ENCODE measurements around the gene EDC4. TPM values are rescaled to one million over a fixed set of nuclear protein-coding genes. Genes with fewer than 3 reads are reported as not detected.
"Not testable (repeated sequence)": the region's sequence is repeated elsewhere in the genome, so short reads cannot be mapped to it uniquely, and the experiment has no call there.

Gene EDC4
- total RNA-seq, 1 experiment from 2014 or later: 106 TPM

- no peak for TF ChIP-seq CTCF (conservative IDR thresholded peaks at IDR 0.05)
- Histone ChIP-seq H3K4ac (ENCODE audit: low read depth, low read length) (no peak overlapping the region), H2BK5ac (ENCODE audit: insufficient read length, low read length) (no peak overlapping the region), H2BK15ac (ENCODE audit: low read depth, low read length) (no peak overlapping the region), H2BK20ac (ENCODE audit: low read depth, low read length, poor library complexity, severe bottlenecking) (no peak overlapping the region), H3K18ac (ENCODE audit: insufficient read length, low read depth, low read length) (no peak overlapping the region), H2AFZ (ENCODE audit: low read length) (no peak overlapping the region), H2BK12ac (ENCODE audit: insufficient read length, low read depth, low read length) (no peak overlapping the region), H4K8ac (replicated peaks; ENCODE audit: insufficient read length, low read depth, low read length) (no peak overlapping the region), H3K9me3 (ENCODE audit: control insufficient read depth, low read depth, low read length) (no peaks in the 10 kb centered on the region), H3K27me3 (ENCODE audit: insufficient read depth, low read length) (no peaks in the 10 kb centered on the region), H2BK120ac (ENCODE audit: low read depth, low read length, poor library complexity, severe bottlenecking) (no peak overlapping the region), H3K14ac (ENCODE audit: insufficient read depth, low read length) (no peak overlapping the region), H3K4me2 (ENCODE audit: insufficient read depth, insufficient read length, low read length) (peak overlapping the region; percentile 94), H4K91ac (ENCODE audit: insufficient read length, low read depth, low read length) (no peak overlapping the region), H2AK5ac (ENCODE audit: insufficient read length, low read length) (no peak overlapping the region), H3K23ac (ENCODE audit: insufficient read length, low read depth, low read length) (no peak overlapping the region), H3K27ac (ENCODE audit: insufficient read length, low read depth, low read length) (no peak overlapping the region), H4K20me1 (ENCODE audit: control insufficient read depth, insufficient read depth, insufficient read length) (no peaks in the 10 kb centered on the region), H3T11ph (ENCODE audit: low read length) (no peak overlapping the region), H3K23me2 (ENCODE audit: insufficient read length, low read depth, low read length, poor library complexity, severe bottlenecking) (peaks cover 5% of the 10 kb centered on the region), H4K5ac (ENCODE audit: insufficient read length, low read depth, low read length) (no peak overlapping the region), H3K56ac (ENCODE audit: insufficient read length, low read depth, low read length) (no peak overlapping the region), H3K79me2 (ENCODE audit: insufficient read depth, low read length) (no peaks in the 10 kb centered on the region), H3K9ac (ENCODE audit: extremely low read depth, insufficient read length, low read length) (no peak overlapping the region), H3K4me1 (ENCODE audit: insufficient read depth, low read length) (no peaks in the 10 kb centered on the region; the same call in 1 of the 2 replicates), H3K79me1 (ENCODE audit: insufficient read depth, low read depth, low read length, poor library complexity, severe bottlenecking) (no peaks in the 10 kb centered on the region)
- H3K4me3 Mint-ChIP-seq: peak overlapping the region; percentile 85 to 90
- H3K36me3 Mint-ChIP-seq (ENCODE audit: insufficient read depth in 1 of 3, low read depth in 3 of 3): peaks cover 20 to 28% (median 27%) of the 10 kb centered on the region in 3 experiments; a peak in 6 of 7 replicates
- no peaks in the 10 kb centered on the region for H3K9me3 Mint-ChIP-seq
- DNase-seq: no peak
- peaks cover 8% of the 10 kb centered on the region in 2 experiments for H3K4me1 Mint-ChIP-seq
- no peak overlapping the region for H3K27ac Mint-ChIP-seq
- WGBS (ENCODE audit: extremely low coverage, insufficient read length, low lambda C conversion rate): no CpG with 5 or more reads among the region's 10 CpGs
- peaks cover 3% of the 10 kb centered on the region for H3K27me3 Mint-ChIP-seq (ENCODE audit: low read depth)
These were observed 38.6 kb upstream of the EDC4 start for GRCh38 chr16:67834242-67834614.

- not testable (repeated sequence) for H3K27me3 Mint-ChIP-seq (ENCODE audit: low read depth); H3K9me3 Mint-ChIP-seq; H2AK5ac ChIP-seq (ENCODE audit: insufficient read length, low read length)
These were observed 35.7 kb upstream of the EDC4 start for GRCh38 chr16:67837190-67837589.

More at GRCh38 chr16:67837190-67837589, 35.7 kb upstream of the EDC4 start:
- H3K79me1 ChIP-seq (ENCODE audit: insufficient read depth, low read depth, low read length, poor library complexity, severe bottlenecking); DNase-seq; H3K23me2 ChIP-seq (ENCODE audit: insufficient read length, low read depth, low read length, poor library complexity, severe bottlenecking); H3K23ac ChIP-seq (ENCODE audit: insufficient read length, low read depth, low read length); H3K4ac ChIP-seq (ENCODE audit: low read depth, low read length); H3T11ph ChIP-seq (ENCODE audit: low read length); H3K27ac Mint-ChIP-seq; H4K8ac ChIP-seq (replicated peaks; ENCODE audit: insufficient read length, low read depth, low read length); H2BK12ac ChIP-seq (ENCODE audit: insufficient read length, low read depth, low read length); H3K18ac ChIP-seq (ENCODE audit: insufficient read length, low read depth, low read length); H4K5ac ChIP-seq (ENCODE audit: insufficient read length, low read depth, low read length); H2BK15ac ChIP-seq (ENCODE audit: low read depth, low read length); H3K27me3 ChIP-seq (ENCODE audit: insufficient read depth, low read length); H3K4me2 ChIP-seq (ENCODE audit: insufficient read depth, insufficient read length, low read length); H3K9me3 ChIP-seq (ENCODE audit: control insufficient read depth, low read depth, low read length); H2AFZ ChIP-seq (ENCODE audit: low read length); H3K4me3 Mint-ChIP-seq; H3K56ac ChIP-seq (ENCODE audit: insufficient read length, low read depth, low read length); H3K9ac ChIP-seq (ENCODE audit: extremely low read depth, insufficient read length, low read length); H3K79me2 ChIP-seq (ENCODE audit: insufficient read depth, low read length); H3K27ac ChIP-seq (ENCODE audit: insufficient read length, low read depth, low read length); H2BK5ac ChIP-seq (ENCODE audit: insufficient read length, low read length); H2BK20ac ChIP-seq (ENCODE audit: low read depth, low read length, poor library complexity, severe bottlenecking); H2BK120ac ChIP-seq (ENCODE audit: low read depth, low read length, poor library complexity, severe bottlenecking); H3K36me3 Mint-ChIP-seq (ENCODE audit: insufficient read depth in 1 of 3, low read depth in 3 of 3); H4K20me1 ChIP-seq (ENCODE audit: control insufficient read depth, insufficient read depth, insufficient read length); H4K91ac ChIP-seq (ENCODE audit: insufficient read length, low read depth, low read length); H3K14ac ChIP-seq (ENCODE audit: insufficient read depth, low read length); H3K4me1 ChIP-seq (ENCODE audit: insufficient read depth, low read length): not testable (repeated sequence)
- no CpG with 5 or more reads among the region's 10 CpGs for WGBS (ENCODE audit: extremely low coverage, insufficient read length, low lambda C conversion rate)
- peaks cover 14 to 20% of the 10 kb centered on the region in 2 experiments for H3K4me1 Mint-ChIP-seq

All from H9 (cell line).